ENCODE results near the gene COL5A1.
"Not testable (repeated sequence)": the region's sequence is repeated elsewhere in the genome, so short reads cannot be mapped to it uniquely, and the experiment has no call there.

COL5A1 gene

GRCh38 chr9:134641990-134642384 lies 384 bp downstream of the COL5A1 start:
- DNase-seq: no peak

- DNase-seq: no peak
Measured at GRCh38 chr9:134642385-134643181, 980 bp downstream of the COL5A1 start.

- DNase-seq: no peak
Measured at GRCh38 chr9:134643222-134643671, 1.6 kb downstream of the COL5A1 start.

- DNase-seq: not testable (repeated sequence)
Measured at GRCh38 chr9:134644401-134644724, 2.8 kb downstream of the COL5A1 start.

GRCh38 chr9:134644725-134645606 lies 3.4 kb downstream of the COL5A1 start:
- DNase-seq: no peak

GRCh38 chr9:134645607-134646365 lies 4.2 kb downstream of the COL5A1 start:
- DNase-seq: no peak

- no peak for DNase-seq
Measured at GRCh38 chr9:134647359-134648080, 5.9 kb downstream of the COL5A1 start.

- DNase-seq: no peak
Measured at GRCh38 chr9:134648701-134649530, 7.3 kb downstream of the COL5A1 start.

GRCh38 chr9:134650431-134651190 lies 9.0 kb downstream of the COL5A1 start:
- no peak for DNase-seq

GRCh38 chr9:134651226-134651905 lies 9.8 kb downstream of the COL5A1 start:
- DNase-seq: no peak

- DNase-seq: no peak
Measured at GRCh38 chr9:134652291-134653225, 11.0 kb downstream of the COL5A1 start.

GRCh38 chr9:134653259-134654009 lies 11.8 kb downstream of the COL5A1 start:
- DNase-seq: no peak

GRCh38 chr9:134655101-134655500 lies 13.5 kb downstream of the COL5A1 start:
- no peak for DNase-seq

- DNase-seq: no peak
Measured at GRCh38 chr9:134655586-134656333, 14.2 kb downstream of the COL5A1 start.

- no peak for DNase-seq
Measured at GRCh38 chr9:134656334-134657006, 14.9 kb downstream of the COL5A1 start.

GRCh38 chr9:134657666-134658377 lies 16.2 kb downstream of the COL5A1 start:
- DNase-seq: no peak
